ENCODE measurements around the gene KRT39.
"Not testable (repeated sequence)": the region's sequence is repeated elsewhere in the genome, so short reads cannot be mapped to it uniquely, and the experiment has no call there.

The KRT39 gene

DNA sequence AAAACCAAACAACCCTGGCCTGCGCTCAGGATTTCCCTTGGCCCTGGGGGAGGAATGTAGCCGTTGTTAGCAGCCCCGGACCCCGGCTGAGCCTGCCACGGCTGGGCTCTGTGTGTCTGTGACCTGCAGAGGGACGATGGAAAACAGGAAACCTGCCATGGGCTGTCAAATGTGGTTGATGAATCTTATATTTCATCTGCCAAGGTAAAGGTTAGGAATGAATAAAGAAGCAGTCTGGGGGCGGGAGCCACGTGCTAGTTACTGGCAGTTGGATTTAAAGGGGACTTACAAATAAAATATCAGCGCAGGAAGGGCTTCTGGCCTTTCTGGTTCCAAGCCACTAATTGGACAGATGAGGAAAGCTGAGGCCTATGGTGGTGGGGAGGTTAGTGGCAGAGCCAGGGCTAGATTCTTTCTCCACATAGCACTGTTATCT lies 29.3 kb downstream of the KRT39 start, which contains the start of gene KRT23:
Gene KRT23 (minus strand): TSS at position 263 of the 436 bp plus-strand sequence. CDS start 1,043 bp downstream, outside the sequence.
- Histone ChIP-seq H3K4me1 (ENCODE audit: control insufficient read depth in 1 of 2, insufficient read depth in 2 of 2, low read length in 2 of 2) (peaks cover 0 to 4% of the 10 kb centered on the region in 2 donors), H3K27ac (ENCODE audit: low read length) (no peak within 1 kb of the TSS), H3K36me3 (ENCODE audit: control insufficient read depth in 1 of 2, insufficient read depth in 2 of 2, low read length in 2 of 2) (no peaks in the 10 kb centered on the region), H3K9me3 (ENCODE audit: control insufficient read depth in 1 of 2, low read length in 2 of 2) (no peaks in the 10 kb centered on the region), H3K4me3 (ENCODE audit: low read depth in 1 of 2, low read length in 2 of 2) (no peak within 1 kb of the TSS), H3K27me3 (ENCODE audit: low read depth, low read length) (no peaks in the 10 kb centered on the region)

DNA sequence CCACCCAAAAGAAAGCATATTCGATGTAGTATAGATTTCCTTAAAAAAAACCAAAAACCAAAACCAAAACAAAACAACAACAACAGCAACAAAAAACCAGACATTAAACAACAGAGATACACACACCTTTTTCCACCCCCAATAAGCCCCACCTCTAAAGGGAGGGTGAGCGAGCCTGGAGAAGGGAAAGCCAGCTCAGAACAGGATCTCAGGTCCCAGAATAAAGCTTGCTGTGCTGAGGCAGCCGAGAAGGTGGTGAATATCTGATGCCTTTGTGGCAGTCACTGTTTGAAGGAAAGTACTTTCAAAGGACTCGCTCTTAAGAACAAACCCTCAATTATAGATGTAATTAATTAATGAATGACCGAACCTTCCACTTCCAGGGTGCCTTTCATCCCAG lies 29.8 kb downstream of the KRT39 start:
- H3K4me1 ChIP-seq (ENCODE audit: control insufficient read depth in 1 of 2, insufficient read depth in 2 of 2, low read length in 2 of 2), result peaks cover 0 to 4% of the 10 kb centered on the region in 2 donors
- H3K27ac ChIP-seq (ENCODE audit: low read length), result no peak overlapping the region
- H3K27me3 ChIP-seq (ENCODE audit: low read depth, low read length), result no peaks in the 10 kb centered on the region
- no peaks in the 10 kb centered on the region for H3K36me3 ChIP-seq (ENCODE audit: control insufficient read depth in 1 of 2, insufficient read depth in 2 of 2, low read length in 2 of 2)
- no peaks in the 10 kb centered on the region for H3K9me3 ChIP-seq (ENCODE audit: control insufficient read depth in 1 of 2, low read length in 2 of 2)
- no peak overlapping the region for H3K4me3 ChIP-seq (ENCODE audit: low read depth in 1 of 2, low read length in 2 of 2)

DNA sequence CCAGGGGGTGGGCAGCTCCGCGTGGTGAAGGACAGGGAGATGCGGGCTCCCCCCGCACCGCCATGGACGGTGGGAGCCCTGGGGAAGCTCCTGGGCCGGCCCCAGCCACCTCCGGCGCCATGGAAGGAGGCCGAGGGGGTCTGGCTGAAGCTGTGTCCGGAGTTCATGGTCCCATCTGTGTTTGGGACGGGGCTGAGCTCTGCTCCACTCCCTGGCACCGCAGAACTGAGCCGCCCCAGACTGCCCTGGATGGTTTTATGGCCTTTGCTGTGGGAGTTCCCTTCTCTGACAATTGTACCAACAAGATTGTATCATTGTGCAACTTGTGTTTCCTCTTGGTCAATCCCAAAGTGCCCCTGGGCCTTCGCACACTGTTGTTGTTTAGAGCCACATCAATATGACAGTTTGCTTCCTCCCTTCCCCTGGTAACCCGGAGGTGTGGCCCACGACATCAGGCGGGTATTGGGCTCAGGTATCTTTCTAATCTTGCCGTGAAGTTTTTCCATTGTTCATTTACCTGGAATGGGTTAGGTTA lies 30.2 kb downstream of the KRT39 start:
- no peaks in the 10 kb centered on the region for H3K36me3 ChIP-seq (ENCODE audit: control insufficient read depth in 1 of 2, insufficient read depth in 2 of 2, low read length in 2 of 2)
- H3K27ac ChIP-seq (ENCODE audit: low read length), result no peak overlapping the region

DNA sequence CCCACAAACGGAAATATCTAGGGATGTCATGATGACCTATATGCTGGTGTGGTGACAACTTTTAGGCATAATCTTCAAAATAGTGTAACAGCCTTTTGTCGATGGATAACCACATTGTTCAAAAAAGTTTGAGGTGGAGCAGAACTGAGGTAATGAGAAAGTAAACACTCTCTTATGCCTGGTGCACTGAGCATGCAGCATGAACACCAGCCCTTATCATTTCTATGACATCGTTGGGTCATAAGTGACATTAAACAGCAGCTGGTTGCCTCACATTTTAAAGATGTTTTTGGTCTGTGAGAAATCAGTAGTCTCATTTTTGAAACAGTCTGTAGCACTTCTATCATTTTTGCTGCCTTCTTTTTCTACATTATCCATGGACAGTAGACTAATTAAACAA lies 31.1 kb downstream of the KRT39 start:
- Histone ChIP-seq H3K4me3 (ENCODE audit: low read depth in 1 of 2, low read length in 2 of 2) (no peak overlapping the region), H3K27ac (ENCODE audit: low read length) (no peak overlapping the region), H3K4me1 (ENCODE audit: control insufficient read depth in 1 of 2, insufficient read depth in 2 of 2, low read length in 2 of 2) (peaks cover 0 to 4% of the 10 kb centered on the region in 2 donors), H3K27me3 (ENCODE audit: low read depth, low read length) (no peaks in the 10 kb centered on the region), H3K36me3 (ENCODE audit: control insufficient read depth in 1 of 2, insufficient read depth in 2 of 2, low read length in 2 of 2) (no peaks in the 10 kb centered on the region), H3K9me3 (ENCODE audit: control insufficient read depth in 1 of 2, low read length in 2 of 2) (no peaks in the 10 kb centered on the region)

More for the DNA sequence above, 30.2 kb downstream of the KRT39 start:
- peaks cover 0 to 4% of the 10 kb centered on the region in 2 donors for H3K4me1 ChIP-seq (ENCODE audit: control insufficient read depth in 1 of 2, insufficient read depth in 2 of 2, low read length in 2 of 2)
- H3K9me3 ChIP-seq (ENCODE audit: control insufficient read depth in 1 of 2, low read length in 2 of 2), result no peaks in the 10 kb centered on the region
- H3K4me3 ChIP-seq (ENCODE audit: low read depth in 1 of 2, low read length in 2 of 2), result no peak overlapping the region
- H3K27me3 ChIP-seq (ENCODE audit: low read depth, low read length), result no peaks in the 10 kb centered on the region

DNA sequence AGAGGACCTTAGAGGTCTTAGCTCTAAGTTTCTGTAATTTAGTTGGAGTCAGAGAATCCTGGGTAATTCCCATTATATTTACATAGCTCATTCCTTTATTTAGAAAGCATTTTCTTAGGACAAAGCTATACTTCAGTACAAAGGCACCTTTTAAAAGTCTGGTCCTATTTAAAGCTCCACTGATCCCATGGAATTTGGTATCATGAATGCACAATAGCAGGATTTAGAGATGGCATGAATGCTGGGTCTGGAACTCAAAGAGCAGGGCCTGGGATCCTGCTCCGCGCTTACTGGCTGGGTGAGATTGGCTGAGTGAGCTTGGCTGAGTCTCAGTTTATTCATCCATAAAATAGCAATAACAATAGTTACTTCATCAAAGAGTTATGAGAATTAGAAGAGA lies 34.1 kb downstream of the KRT39 start:
- H3K4me3 ChIP-seq (ENCODE audit: low read depth in 1 of 2, low read length in 2 of 2), result no peak overlapping the region
- peaks cover 0 to 4% of the 10 kb centered on the region in 2 donors for H3K4me1 ChIP-seq (ENCODE audit: control insufficient read depth in 1 of 2, insufficient read depth in 2 of 2, low read length in 2 of 2)
- no peaks in the 10 kb centered on the region for H3K27me3 ChIP-seq (ENCODE audit: low read depth, low read length)
- H3K36me3 ChIP-seq (ENCODE audit: control insufficient read depth in 1 of 2, insufficient read depth in 2 of 2, low read length in 2 of 2), result no peaks in the 10 kb centered on the region
- no peak overlapping the region for H3K27ac ChIP-seq (ENCODE audit: low read length)
- no peaks in the 10 kb centered on the region for H3K9me3 ChIP-seq (ENCODE audit: control insufficient read depth in 1 of 2, low read length in 2 of 2)

DNA sequence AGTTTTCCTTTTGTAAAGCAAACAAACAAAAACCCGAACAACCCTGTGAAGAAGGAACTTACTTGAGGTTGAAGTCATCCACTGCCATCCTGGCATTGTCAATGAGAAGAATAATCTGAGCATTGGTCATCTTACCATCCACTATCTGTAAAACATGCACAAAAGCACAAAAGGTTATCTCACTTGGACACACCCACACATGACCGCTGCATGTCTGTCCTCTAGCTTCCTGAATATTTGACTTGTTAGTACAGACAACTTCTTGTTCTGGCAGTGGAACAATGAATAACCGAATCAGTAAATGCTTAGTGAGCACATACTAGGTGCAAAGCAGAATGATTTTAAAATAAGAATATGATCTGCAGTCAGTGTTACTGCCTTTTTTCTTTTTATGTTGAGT lies 35.4 kb downstream of the KRT39 start:
- Histone ChIP-seq H3K27ac (ENCODE audit: low read length) (no peak overlapping the region), H3K9me3 (ENCODE audit: control insufficient read depth in 1 of 2, low read length in 2 of 2) (no peaks in the 10 kb centered on the region), H3K27me3 (ENCODE audit: low read depth, low read length) (no peaks in the 10 kb centered on the region), H3K4me1 (ENCODE audit: control insufficient read depth in 1 of 2, insufficient read depth in 2 of 2, low read length in 2 of 2) (no peaks in the 10 kb centered on the region), H3K4me3 (ENCODE audit: low read depth in 1 of 2, low read length in 2 of 2) (no peak overlapping the region), H3K36me3 (ENCODE audit: control insufficient read depth in 1 of 2, insufficient read depth in 2 of 2, low read length in 2 of 2) (no peaks in the 10 kb centered on the region)

DNA sequence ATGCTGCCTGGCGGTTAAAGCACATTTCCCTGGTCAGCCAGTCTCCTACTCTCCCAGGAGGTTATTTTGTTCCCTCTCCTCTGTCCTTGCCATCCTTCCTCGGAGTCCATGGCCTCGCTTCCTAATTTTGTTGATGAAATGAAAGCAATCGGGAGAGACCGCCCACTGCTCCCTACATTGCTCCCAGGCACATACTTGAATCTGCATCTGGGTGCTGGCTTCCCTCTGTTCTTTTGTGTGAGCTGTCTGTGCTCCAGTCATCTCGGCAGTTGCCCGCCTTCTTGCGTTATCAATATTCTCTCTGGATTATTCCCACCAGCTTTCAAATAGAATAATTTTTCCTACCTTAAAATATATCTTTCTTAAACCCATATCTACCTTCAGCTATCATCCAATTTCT lies 40.4 kb downstream of the KRT39 start:
- Histone ChIP-seq H3K27me3 (ENCODE audit: low read depth, low read length) (no peaks in the 10 kb centered on the region), H3K36me3 (ENCODE audit: control insufficient read depth in 1 of 2, insufficient read depth in 2 of 2, low read length in 2 of 2) (peaks cover 0 to 4% of the 10 kb centered on the region in 2 donors), H3K4me3 (ENCODE audit: low read depth in 1 of 2, low read length in 2 of 2) (no peak overlapping the region), H3K9me3 (ENCODE audit: control insufficient read depth in 1 of 2, low read length in 2 of 2) (no peaks in the 10 kb centered on the region), H3K27ac (ENCODE audit: low read length) (no peak overlapping the region), H3K4me1 (ENCODE audit: control insufficient read depth in 1 of 2, insufficient read depth in 2 of 2, low read length in 2 of 2) (no peaks in the 10 kb centered on the region)

DNA sequence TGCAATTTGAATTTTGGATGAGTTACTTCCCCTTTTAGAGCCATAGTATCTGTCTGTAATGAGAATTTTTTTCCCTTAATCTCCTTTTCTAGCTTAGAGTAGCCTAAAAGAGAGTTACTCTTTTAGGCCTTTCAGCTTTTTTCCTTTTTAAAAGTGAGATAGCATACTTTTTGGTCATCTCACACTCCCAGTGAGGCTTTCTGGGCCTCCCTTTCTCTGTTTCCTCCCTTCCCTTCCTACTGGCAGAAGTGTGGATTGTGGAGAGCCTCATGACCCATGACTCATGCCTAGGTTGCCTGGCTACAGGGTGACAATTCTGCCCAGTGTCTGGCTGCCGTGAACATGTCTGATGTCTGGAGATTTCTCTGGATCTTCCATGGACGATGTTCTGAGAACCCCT lies 44.5 kb downstream of the KRT39 start:
- no peaks in the 10 kb centered on the region for H3K4me1 ChIP-seq (ENCODE audit: control insufficient read depth in 1 of 2, insufficient read depth in 2 of 2, low read length in 2 of 2)
- H3K36me3 ChIP-seq (ENCODE audit: control insufficient read depth in 1 of 2, insufficient read depth in 2 of 2, low read length in 2 of 2), result peaks cover 0 to 4% of the 10 kb centered on the region in 2 donors
- no peak overlapping the region for H3K27ac ChIP-seq (ENCODE audit: low read length)
- no peaks in the 10 kb centered on the region for H3K27me3 ChIP-seq (ENCODE audit: low read depth, low read length)
- no peak overlapping the region for H3K4me3 ChIP-seq (ENCODE audit: low read depth in 1 of 2, low read length in 2 of 2)
- H3K9me3 ChIP-seq (ENCODE audit: control insufficient read depth in 1 of 2, low read length in 2 of 2), result no peaks in the 10 kb centered on the region

DNA sequence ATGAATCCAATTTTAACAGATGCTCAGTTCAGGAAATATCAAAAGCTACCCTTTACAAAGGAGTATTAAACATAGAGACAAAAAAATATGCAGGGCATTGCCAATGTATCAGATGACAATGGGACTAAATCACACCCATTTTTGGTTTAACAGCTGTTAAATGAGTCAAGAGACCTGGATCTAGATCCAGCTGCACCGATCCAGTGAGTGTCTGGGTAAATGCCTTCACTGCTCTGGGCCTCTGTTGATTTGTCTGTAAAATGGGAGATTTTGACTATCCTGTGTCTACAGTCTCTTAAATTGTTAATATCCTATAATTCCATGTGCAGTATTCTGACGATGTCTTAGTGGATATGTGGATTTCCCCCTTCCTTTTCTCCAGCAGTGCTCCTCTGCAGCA lies 45.7 kb downstream of the KRT39 start:
- Histone ChIP-seq H3K4me3 (ENCODE audit: low read depth in 1 of 2, low read length in 2 of 2) (no peak overlapping the region), H3K9me3 (ENCODE audit: control insufficient read depth in 1 of 2, low read length in 2 of 2) (no peaks in the 10 kb centered on the region), H3K27me3 (ENCODE audit: low read depth, low read length) (no peaks in the 10 kb centered on the region), H3K27ac (ENCODE audit: low read length) (no peak overlapping the region), H3K4me1 (ENCODE audit: control insufficient read depth in 1 of 2, insufficient read depth in 2 of 2, low read length in 2 of 2) (no peaks in the 10 kb centered on the region), H3K36me3 (ENCODE audit: control insufficient read depth in 1 of 2, insufficient read depth in 2 of 2, low read length in 2 of 2) (peaks cover 0 to 4% of the 10 kb centered on the region in 2 donors)

DNA sequence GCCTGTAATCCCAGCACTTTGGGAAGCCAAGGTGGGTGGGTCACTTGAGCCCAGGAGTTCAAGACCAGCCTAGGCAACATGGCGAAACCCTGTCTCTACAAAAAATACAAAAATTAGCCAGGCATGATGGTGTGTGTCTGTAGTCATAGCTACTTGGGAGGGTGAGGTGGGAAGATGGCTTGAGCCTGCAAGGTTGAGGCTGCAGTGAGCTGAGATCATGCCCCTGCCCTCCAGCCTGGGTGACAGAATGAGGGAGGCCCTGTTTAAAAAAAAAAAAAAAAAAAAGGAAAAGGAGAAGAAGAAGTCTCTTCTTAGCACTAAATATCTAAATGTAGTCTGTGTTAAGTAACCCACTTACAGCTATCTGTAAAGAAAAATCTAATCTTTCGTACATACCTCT lies 49.6 kb downstream of the KRT39 start:
- H3K4me1 ChIP-seq (ENCODE audit: control insufficient read depth in 1 of 2, insufficient read depth in 2 of 2, low read length in 2 of 2); H3K9me3 ChIP-seq (ENCODE audit: control insufficient read depth in 1 of 2, low read length in 2 of 2); H3K36me3 ChIP-seq (ENCODE audit: control insufficient read depth in 1 of 2, insufficient read depth in 2 of 2, low read length in 2 of 2); H3K27me3 ChIP-seq (ENCODE audit: low read depth, low read length); H3K27ac ChIP-seq (ENCODE audit: low read length); H3K4me3 ChIP-seq (ENCODE audit: low read depth in 1 of 2, low read length in 2 of 2): not testable (repeated sequence)

DNA sequence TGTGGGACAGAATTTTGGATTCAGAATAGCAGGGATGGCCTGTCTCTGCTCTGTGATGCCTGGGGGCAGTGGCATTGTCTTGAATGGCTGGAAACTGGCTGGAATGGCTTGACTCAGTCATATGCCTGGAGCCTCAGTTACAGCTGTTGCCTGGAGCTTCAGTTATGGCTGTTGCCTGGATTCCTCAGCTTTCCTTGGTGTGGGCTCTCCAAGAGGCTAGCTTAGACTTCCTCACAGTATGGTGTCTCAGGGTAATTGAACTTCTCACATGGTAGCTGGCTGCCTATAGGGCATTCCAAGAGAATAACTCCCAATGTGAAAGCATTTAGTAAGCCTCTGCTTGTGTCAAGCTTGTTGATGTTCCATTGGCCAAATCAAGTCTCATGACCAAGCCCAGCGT lies 50.4 kb downstream of the KRT39 start:
- Histone ChIP-seq H3K27ac (ENCODE audit: low read length) (no peak overlapping the region), H3K4me3 (ENCODE audit: low read depth in 1 of 2, low read length in 2 of 2) (no peak overlapping the region), H3K36me3 (ENCODE audit: control insufficient read depth in 1 of 2, insufficient read depth in 2 of 2, low read length in 2 of 2) (peaks cover 0 to 6% of the 10 kb centered on the region in 2 donors), H3K4me1 (ENCODE audit: control insufficient read depth in 1 of 2, insufficient read depth in 2 of 2, low read length in 2 of 2) (no peaks in the 10 kb centered on the region), H3K27me3 (ENCODE audit: low read depth, low read length) (no peaks in the 10 kb centered on the region), H3K9me3 (ENCODE audit: control insufficient read depth in 1 of 2, low read length in 2 of 2) (no peaks in the 10 kb centered on the region)

DNA sequence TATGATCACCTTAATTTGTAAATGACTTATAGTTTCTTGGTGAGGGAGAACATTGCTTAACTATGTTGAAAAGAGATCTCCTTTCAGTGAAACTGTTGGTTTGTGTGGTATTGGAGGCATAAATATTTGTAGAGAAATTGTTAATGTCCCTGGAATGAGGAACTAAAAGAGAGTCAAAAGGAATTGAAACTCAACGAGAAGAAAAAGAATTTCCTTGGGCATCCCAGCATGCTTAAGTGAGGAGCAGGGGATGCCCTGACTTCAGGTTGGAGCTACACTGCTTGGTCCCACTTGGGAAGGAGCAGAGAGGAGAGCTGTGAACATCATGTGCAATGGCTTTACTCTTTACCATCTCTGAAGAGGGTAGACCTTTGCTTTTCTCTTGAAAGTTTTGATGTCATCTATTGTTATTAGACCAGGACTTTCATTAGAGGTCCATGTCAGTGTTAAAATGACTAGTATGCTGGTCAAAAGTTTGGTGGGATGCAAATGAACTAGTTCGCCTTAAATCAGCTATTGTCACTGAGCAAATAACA lies 51.0 kb downstream of the KRT39 start:
- no peaks in the 10 kb centered on the region for H3K4me1 ChIP-seq (ENCODE audit: control insufficient read depth in 1 of 2, insufficient read depth in 2 of 2, low read length in 2 of 2)
- peaks cover 0 to 6% of the 10 kb centered on the region in 2 donors for H3K36me3 ChIP-seq (ENCODE audit: control insufficient read depth in 1 of 2, insufficient read depth in 2 of 2, low read length in 2 of 2)
- no peaks in the 10 kb centered on the region for H3K27me3 ChIP-seq (ENCODE audit: low read depth, low read length)
- H3K4me3 ChIP-seq (ENCODE audit: low read depth in 1 of 2, low read length in 2 of 2), result no peak overlapping the region
- no peak overlapping the region for H3K27ac ChIP-seq (ENCODE audit: low read length)
- no peaks in the 10 kb centered on the region for H3K9me3 ChIP-seq (ENCODE audit: control insufficient read depth in 1 of 2, low read length in 2 of 2)

All from muscle layer of duodenum (tissue), 2 donors.